GM12878 (cell line): ENCODE measurements around the gene PKNOX1. TPM values are rescaled to one million over a fixed set of nuclear protein-coding genes. Genes with fewer than 3 reads are reported as not detected.

Experiments
- ATAC-seq: fragments of 200-7000 bp; cut with Tn5 transposase; 3 replicates; pipeline ENCODE4 v1.9.1; 2020; ENCODE audit warnings: mild to moderate bottlenecking, moderate library complexity
- BruUV-seq: library from RNA; stranded (reverse); fragments of 400-500 nt; replicated peaks from 2 replicates; lab custom pipeline; 2021; lab: Mats Ljungman, UMichigan
- CTCF ChIA-PET: fragments of 300-600 bp; sonication (Branson Sonifier 250); formaldehyde crosslinking; extraction: SDS; loops from one replicate; lab custom pipeline; 2021; ENCODE audit warnings: inconsistent platforms; lab: Yijun Ruan, JAX
- POLR2A ChIA-PET: fragments of 350-600 bp; formaldehyde crosslinking; extraction: SDS; loops from one replicate; lab custom pipeline; 2021; ENCODE audit warnings: inconsistent platforms; lab: Charles Lee
- RAD21 ChIA-PET: fragments of 300-600 bp; sonication (Branson Sonifier 250); formaldehyde crosslinking; loops from one replicate; lab custom pipeline; 2023; ENCODE audit warnings: antibody characterized with exemption; ENCODE audit not compliant: unreplicated experiment; lab: Charles Lee
- SMC1A ChIA-PET: fragments of 300-600 bp; sonication (Branson Sonifier 250); formaldehyde crosslinking; loops from one replicate; lab custom pipeline; 2023; ENCODE audit not compliant: unreplicated experiment, uncharacterized antibody; lab: Charles Lee
- DNase-seq: peaks from one replicate; pipeline ENCODE4 v3.0.0-alpha.2; 2011; ENCODE audit warnings: low read depth, low spot score
- FAIRE-seq: peaks from 3 replicates; lab custom pipeline; 2011; peaks lifted over from hg19 to GRCh38; lab: Jason Lieb, UNC
- H2AFZ ChIP-seq: 2 replicates; pipeline ENCODE4 v1.6.0; 2011; ENCODE audit warnings: low read depth, low read length, control low read depth; ENCODE audit not compliant: control insufficient read depth
- H3K27ac ChIP-seq: 2 replicates; pipeline ENCODE4 v1.5.1; 2011; ENCODE audit warnings: control low read depth; ENCODE audit not compliant: control insufficient read depth, insufficient read depth
- H3K27me3 ChIP-seq, 2 experiments: replicated peaks in 1 of 2; 2 replicates each; pipeline versions ENCODE4 v1.6.0 to v1.6.1; 2011; ENCODE audit warnings: low read length in 1 of 2; ENCODE audit not compliant: control insufficient read depth in 2 of 2, insufficient read depth in 2 of 2
- H3K36me3 ChIP-seq, 2 experiments: 2 replicates each; pipeline ENCODE4 v1.5.1; 2011; ENCODE audit warnings: low read length in 1 of 2; ENCODE audit not compliant: control insufficient read depth in 2 of 2, insufficient read depth in 2 of 2
- H3K4me1 ChIP-seq: 2 replicates; pipeline ENCODE4 v1.6.1; 2011; ENCODE audit warnings: mild to moderate bottlenecking, low read length, moderate library complexity, mixed read lengths; ENCODE audit not compliant: control insufficient read depth, insufficient read depth
- H3K4me2 ChIP-seq: 2 replicates; pipeline ENCODE4 v1.6.0; 2011; ENCODE audit warnings: control low read depth; ENCODE audit not compliant: control insufficient read depth, insufficient read depth
- H3K4me3 ChIP-seq: fragments of 200-600 bp; sonication (generic); 2 replicates; pipeline ENCODE4 v1.5.1; 2016
- H3K79me2 ChIP-seq: 2 replicates; pipeline ENCODE4 v1.6.0; 2011; ENCODE audit warnings: low read length; ENCODE audit not compliant: control insufficient read depth, insufficient read depth
- H3K9ac ChIP-seq: 2 replicates; pipeline ENCODE4 v1.8.0; 2011; ENCODE audit warnings: low read length, control low read depth, mixed read lengths; ENCODE audit not compliant: control insufficient read depth, insufficient read depth
- H3K9me3 ChIP-seq: replicated peaks from 3 replicates; pipeline ENCODE4 v1.5.1; 2011; ENCODE audit warnings: mild to moderate bottlenecking, low read length; ENCODE audit not compliant: control insufficient read depth, insufficient read depth
- H4K20me1 ChIP-seq: 2 replicates; pipeline ENCODE4 v1.6.0; 2011; ENCODE audit not compliant: control insufficient read depth, insufficient read depth
- ATF7 ChIP-seq: fragments of 450-650 bp; IDR thresholded peaks from 2 replicates; pipeline ENCODE4 v1.6.1; 2016; ENCODE audit warnings: low read depth, mild to moderate bottlenecking
- BCLAF1 ChIP-seq: fragments of 450-650 bp; IDR thresholded peaks from 2 replicates; pipeline ENCODE4 v1.6.1; 2017; ENCODE audit warnings: antibody characterized with exemption, mild to moderate bottlenecking, moderate library complexity
- BMI1 ChIP-seq: fragments of 450-650 bp; IDR thresholded peaks from 2 replicates; pipeline ENCODE4 v1.6.1; 2016; ENCODE audit warnings: mild to moderate bottlenecking, moderate library complexity, borderline replicate concordance
- DPF2 ChIP-seq: fragments of 450-650 bp; IDR thresholded peaks from 2 replicates; pipeline ENCODE4 v1.6.1; 2017; ENCODE audit warnings: mild to moderate bottlenecking
- FOXK2 ChIP-seq: fragments of 450-650 bp; IDR thresholded peaks from 2 replicates; pipeline ENCODE4 v1.6.1; 2017; ENCODE audit warnings: mild to moderate bottlenecking, moderate library complexity
- IRF4 ChIP-seq: IDR thresholded peaks from 2 replicates; pipeline ENCODE4 v1.6.1; 2011; ENCODE audit warnings: low read depth, low read length
- NR2C1 ChIP-seq: fragments of 450-650 bp; IDR thresholded peaks from 2 replicates; pipeline ENCODE4 v1.6.1; 2017; ENCODE audit warnings: antibody characterized with exemption, mild to moderate bottlenecking, moderate library complexity
- SRF ChIP-seq, 2 experiments: IDR thresholded peaks; 2 replicates each; pipeline ENCODE4 v1.6.1; 2011; ENCODE audit warnings: low read depth in 2 of 2, low read length in 2 of 2, mild to moderate bottlenecking in 1 of 2, moderate library complexity in 1 of 2
- STAT3 ChIP-seq: IDR thresholded peaks from 2 replicates; pipeline ENCODE4 v1.6.1; 2011; ENCODE audit warnings: low read depth, low read length, improper control_type of control experiment
- WRNIP1 ChIP-seq: IDR thresholded peaks from 2 replicates; pipeline ENCODE4 v1.6.1; 2011; ENCODE audit warnings: low read depth, low read length, improper control_type of control experiment, borderline replicate concordance
- whole genome bisulfite sequencing: methylation state at CpG from one replicate; pipeline ENCODE4 v1.1.6; 2016; ENCODE audit warnings: low lambda C conversion rate; ENCODE audit not compliant: insufficient replicate concordance, insufficient coverage; ENCODE audit errors: missing lambda C conversion rate; 5-methylcytosine and 5-hydroxymethylcytosine counted together
- in situ Hi-C: fragments of 300-500 bp; cut with MboI; formaldehyde crosslinking; loops from 9 replicates; pipeline ENCODE4 v1.14.3; 2018; ENCODE audit warnings: mixed read lengths
- intact Hi-C: fragments of 100-400 bp; cut with micrococcal nuclease; formaldehyde crosslinking; loops from one replicate; pipeline ENCODE4 v1.14.2; 2022; ENCODE audit not compliant: unreplicated experiment
- polyA plus RNA-seq, 11 experiments: library from polyadenylated mRNA; depleted of rRNA in 4 of 11; unstranded in 6 of 11; stranded (reverse) in 5 of 11; fragments of >200 nt; fragmentation: Nextera tagmentation in 4 of 11; fragmentation: Illumina TruSeq in 1 of 11; extraction: Ambion mirVana in 4 of 11; extraction: Trizol in 1 of 11; gene quantifications; 1 replicate in 1 of 11; 2 replicates in 10 of 11; pipeline versions ENCODE4 v1.2.1 to v1.2.3, GENCODE V29; 2011 to 2016; ENCODE audit warnings: inconsistent platforms in 2 of 11, missing spikeins in 2 of 11, low read depth in 1 of 11
- total RNA-seq, 4 experiments: library from RNA; depleted of rRNA in 3 of 4; stranded (reverse); fragments of >200 nt in 3 of 4; fragmentation: Illumina TruSeq in 1 of 4; extraction: Trizol in 1 of 4; gene quantifications; 2 replicates each; pipeline versions ENCODE4 v1.2.1 to v1.2.3, GENCODE V29; 2013 to 2021
- TF ChIP-seq, protein P1 (sequence below): fragments of 450-650 bp; IDR thresholded peaks from 2 replicates; pipeline ENCODE4 v1.6.1; 2017; ENCODE audit warnings: mild to moderate bottlenecking, low read depth, inconsistent platforms; ENCODE audit not compliant: poor library complexity, severe bottlenecking
- TF ChIP-seq, protein P2 (sequence below): IDR thresholded peaks from 2 replicates; pipeline ENCODE4 v1.6.1; 2012; ENCODE audit warnings: low read depth, low read length, improper control_type of control experiment

Gene PKNOX1
- total and polyA plus RNA-seq, 10 of the 15 experiments (the other 5 are each of a cell fraction or from before 2014, with no cell fraction given): 6.9 to 23.7 (median 13.2) TPM

DNA sequence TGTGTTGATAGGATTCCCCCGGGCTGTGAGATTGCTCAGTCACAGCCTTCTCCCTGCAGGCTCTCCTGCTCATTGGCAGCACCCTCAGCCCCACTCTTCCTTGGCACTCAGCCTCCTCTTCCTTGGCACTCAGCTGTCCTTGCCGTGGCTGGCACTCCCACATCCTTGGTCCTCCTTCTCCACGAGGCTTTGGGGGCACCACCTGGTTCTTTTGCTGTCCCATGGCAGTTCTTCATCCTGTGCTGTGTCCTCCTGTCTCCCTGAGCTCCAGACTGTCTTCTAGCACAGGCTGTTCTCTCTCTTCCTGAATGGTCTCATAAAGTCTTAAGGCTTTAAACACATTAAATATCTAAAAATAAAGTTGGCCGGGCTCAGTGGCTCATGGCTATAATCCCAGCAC is 27.0 kb downstream of the PKNOX1 start:
- no peaks in the 10 kb centered on the region for H3K27me3 ChIP-seq
- H3K27ac ChIP-seq: no peak overlapping the region
- H3K36me3 ChIP-seq: peaks cover 4% of the 10 kb centered on the region in 2 experiments; a peak in 3 of 4 replicates
- H3K4me1 ChIP-seq: no peaks in the 10 kb centered on the region
- CTCF ChIA-PET: interaction anchor here (0.6 kb wide), 1 partner anchor 27 kb away, joined by 3 read pairs; no protein-coding TSS in a partner anchor
- POLR2A ChIA-PET: no interaction called here
- H3K9me3 ChIP-seq: peaks cover 2% of the 10 kb centered on the region; the same call in 1 of the 3 replicates
- no peak overlapping the region for H3K4me2 ChIP-seq
- DNase-seq (no peak), FAIRE-seq (no peak), ATAC-seq (no peak)
- SMC1A ChIA-PET: no interaction called here
- no peak overlapping the region for H3K9ac ChIP-seq
- no peak overlapping the region for H3K4me3 ChIP-seq
- in situ Hi-C loops: no loop called here
- H4K20me1 ChIP-seq: no peaks in the 10 kb centered on the region
- H2AFZ ChIP-seq: no peak overlapping the region
- RAD21 ChIA-PET: no interaction called here
- BruUV-seq: no TSS peak
- WGBS: 56% methylated on average over 3 of the region's 4 CpGs
- no peaks in the 10 kb centered on the region for H3K79me2 ChIP-seq
- TF ChIP-seq STAT3: no peak
- TF ChIP-seq, protein P1, sequence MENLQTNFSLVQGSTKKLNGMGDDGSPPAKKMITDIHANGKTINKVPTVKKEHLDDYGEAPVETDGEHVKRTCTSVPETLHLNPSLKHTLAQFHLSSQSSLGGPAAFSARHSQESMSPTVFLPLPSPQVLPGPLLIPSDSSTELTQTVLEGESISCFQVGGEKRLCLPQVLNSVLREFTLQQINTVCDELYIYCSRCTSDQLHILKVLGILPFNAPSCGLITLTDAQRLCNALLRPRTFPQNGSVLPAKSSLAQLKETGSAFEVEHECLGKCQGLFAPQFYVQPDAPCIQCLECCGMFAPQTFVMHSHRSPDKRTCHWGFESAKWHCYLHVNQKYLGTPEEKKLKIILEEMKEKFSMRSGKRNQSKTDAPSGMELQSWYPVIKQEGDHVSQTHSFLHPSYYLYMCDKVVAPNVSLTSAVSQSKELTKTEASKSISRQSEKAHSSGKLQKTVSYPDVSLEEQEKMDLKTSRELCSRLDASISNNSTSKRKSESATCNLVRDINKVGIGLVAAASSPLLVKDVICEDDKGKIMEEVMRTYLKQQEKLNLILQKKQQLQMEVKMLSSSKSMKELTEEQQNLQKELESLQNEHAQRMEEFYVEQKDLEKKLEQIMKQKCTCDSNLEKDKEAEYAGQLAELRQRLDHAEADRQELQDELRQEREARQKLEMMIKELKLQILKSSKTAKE: no peak
- no peak for TF ChIP-seq NR2C1
- TF ChIP-seq, protein P2, sequence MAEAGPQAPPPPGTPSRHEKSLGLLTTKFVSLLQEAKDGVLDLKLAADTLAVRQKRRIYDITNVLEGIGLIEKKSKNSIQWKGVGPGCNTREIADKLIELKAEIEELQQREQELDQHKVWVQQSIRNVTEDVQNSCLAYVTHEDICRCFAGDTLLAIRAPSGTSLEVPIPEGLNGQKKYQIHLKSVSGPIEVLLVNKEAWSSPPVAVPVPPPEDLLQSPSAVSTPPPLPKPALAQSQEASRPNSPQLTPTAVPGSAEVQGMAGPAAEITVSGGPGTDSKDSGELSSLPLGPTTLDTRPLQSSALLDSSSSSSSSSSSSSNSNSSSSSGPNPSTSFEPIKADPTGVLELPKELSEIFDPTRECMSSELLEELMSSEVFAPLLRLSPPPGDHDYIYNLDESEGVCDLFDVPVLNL: no peak
- no peak for TF ChIP-seq WRNIP1
- TF ChIP-seq BCLAF1: no peak
- TF ChIP-seq BMI1: no peak
- no peak for TF ChIP-seq ATF7
- no peak for TF ChIP-seq FOXK2
- TF ChIP-seq DPF2: no peak
- TF ChIP-seq SRF (IDR thresholded peaks at IDR 0.05; ENCODE audit: low read depth in 2 of 2, low read length in 2 of 2): no peak
- no peak for TF ChIP-seq IRF4
- TF ChIP-seq, all 136 proteins: peak for 0
- intact Hi-C loops: no loop called here
